ENCODE data around the gene TEX2. TPM values are rescaled to one million over a fixed set of nuclear protein-coding genes. Genes with fewer than 3 reads are reported as not detected.

TEX2 gene
- total RNA-seq: 10 to 100 TPM; 18.4 to 20.4 (median 19.9) TPM

GRCh38 chr17:64263000-64263766 lies at the start of gene TEX2:
TEX2 (minus strand) TSS chr17:64263260; CDS start chr17:64214217, 49,043 bp downstream.
- Mint-ChIP-seq H3K9me3 (no peaks in the 10 kb centered on the region), H3K4me3 (peak within 1 kb of the TSS; percentile 87), H3K36me3 (ENCODE audit: insufficient read depth) (no peaks in the 10 kb centered on the region), H3K27me3 (ENCODE audit: low read depth) (peaks cover 6% of the 10 kb centered on the region), H3K4me1 (ENCODE audit: low read depth) (peaks cover 39% of the 10 kb centered on the region)
- ATAC-seq (peak; percentile 91), DNase-seq (peak; percentile 84)

- Mint-ChIP-seq H3K4me1 (ENCODE audit: low read depth) (no peaks in the 10 kb centered on the region), H3K4me3 (no peak overlapping the region), H3K9me3 (no peaks in the 10 kb centered on the region), H3K27me3 (ENCODE audit: low read depth) (no peaks in the 10 kb centered on the region), H3K36me3 (ENCODE audit: insufficient read depth) (no peaks in the 10 kb centered on the region)
- DNase-seq (no peak), ATAC-seq (no peak)
These were observed 46.6 kb upstream of the TEX2 start for GRCh38 chr17:64309710-64310109.

- no peaks in the 10 kb centered on the region for H3K27me3 Mint-ChIP-seq (ENCODE audit: low read depth)
- no peaks in the 10 kb centered on the region for H3K9me3 Mint-ChIP-seq
- no peaks in the 10 kb centered on the region for H3K4me1 Mint-ChIP-seq (ENCODE audit: low read depth)
- ATAC-seq (no peak), DNase-seq (no peak)
- H3K4me3 Mint-ChIP-seq: no peak overlapping the region
- no peaks in the 10 kb centered on the region for H3K36me3 Mint-ChIP-seq (ENCODE audit: insufficient read depth)
These were observed 46.0 kb upstream of the TEX2 start for GRCh38 chr17:64309021-64309420.

GRCh38 chr17:64306850-64307463 lies 43.9 kb upstream of the TEX2 start:
- peak; percentile 64 for DNase-seq
- Mint-ChIP-seq H3K27me3 (ENCODE audit: low read depth) (no peaks in the 10 kb centered on the region), H3K9me3 (no peaks in the 10 kb centered on the region), H3K4me1 (ENCODE audit: low read depth) (no peaks in the 10 kb centered on the region), H3K4me3 (no peak overlapping the region), H3K36me3 (ENCODE audit: insufficient read depth) (no peaks in the 10 kb centered on the region)
- ATAC-seq: peak in 1 of 2 donors; percentile 62

- Mint-ChIP-seq H3K36me3 (ENCODE audit: insufficient read depth) (no peaks in the 10 kb centered on the region), H3K9me3 (no peaks in the 10 kb centered on the region), H3K4me1 (ENCODE audit: low read depth) (no peaks in the 10 kb centered on the region), H3K4me3 (no peak overlapping the region), H3K27me3 (ENCODE audit: low read depth) (no peaks in the 10 kb centered on the region)
- DNase-seq (no peak), ATAC-seq (no peak)
These were observed 41.5 kb upstream of the TEX2 start for GRCh38 chr17:64304551-64304950.

GRCh38 chr17:64300699-64300965 lies 37.6 kb upstream of the TEX2 start:
- ATAC-seq: no peak
- no peaks in the 10 kb centered on the region for H3K4me1 Mint-ChIP-seq (ENCODE audit: low read depth)
- H3K4me3 Mint-ChIP-seq: no peak overlapping the region
- H3K36me3 Mint-ChIP-seq (ENCODE audit: insufficient read depth): no peaks in the 10 kb centered on the region
- no peak for DNase-seq
- H3K9me3 Mint-ChIP-seq: no peaks in the 10 kb centered on the region
- no peaks in the 10 kb centered on the region for H3K27me3 Mint-ChIP-seq (ENCODE audit: low read depth)

- no peaks in the 10 kb centered on the region for H3K27me3 Mint-ChIP-seq (ENCODE audit: low read depth)
- no peaks in the 10 kb centered on the region for H3K9me3 Mint-ChIP-seq
- no peak overlapping the region for H3K4me3 Mint-ChIP-seq
- H3K4me1 Mint-ChIP-seq (ENCODE audit: low read depth): peaks cover 1% of the 10 kb centered on the region
- H3K36me3 Mint-ChIP-seq (ENCODE audit: insufficient read depth): no peaks in the 10 kb centered on the region
- DNase-seq (no peak), ATAC-seq (no peak)
These were observed 34.5 kb upstream of the TEX2 start for GRCh38 chr17:64297467-64298088.

GRCh38 chr17:64296246-64296645 lies 33.2 kb upstream of the TEX2 start:
- ATAC-seq (no peak), DNase-seq (no peak)
- Mint-ChIP-seq H3K9me3 (peaks cover 3% of the 10 kb centered on the region), H3K4me3 (no peak overlapping the region), H3K36me3 (ENCODE audit: insufficient read depth) (no peaks in the 10 kb centered on the region), H3K27me3 (ENCODE audit: low read depth) (no peaks in the 10 kb centered on the region), H3K4me1 (ENCODE audit: low read depth) (peaks cover 1% of the 10 kb centered on the region)

GRCh38 chr17:64295146-64295545 lies 32.1 kb upstream of the TEX2 start:
- Mint-ChIP-seq H3K9me3 (peaks cover 8% of the 10 kb centered on the region), H3K4me3 (no peak overlapping the region)

GRCh38 chr17:64291268-64291851 lies 28.3 kb upstream of the TEX2 start:
- no peak for DNase-seq
- Mint-ChIP-seq H3K9me3 (peaks cover 8% of the 10 kb centered on the region), H3K4me1 (ENCODE audit: low read depth) (peaks cover 1% of the 10 kb centered on the region), H3K4me3 (no peak overlapping the region), H3K27me3 (ENCODE audit: low read depth) (peaks cover 2% of the 10 kb centered on the region), H3K36me3 (ENCODE audit: insufficient read depth) (no peaks in the 10 kb centered on the region)
- ATAC-seq: no peak

More at GRCh38 chr17:64295146-64295545, 32.1 kb upstream of the TEX2 start:
- no peak for DNase-seq
- Mint-ChIP-seq H3K4me1 (ENCODE audit: low read depth) (peaks cover 1% of the 10 kb centered on the region), H3K36me3 (ENCODE audit: insufficient read depth) (no peaks in the 10 kb centered on the region), H3K27me3 (ENCODE audit: low read depth) (no peaks in the 10 kb centered on the region)
- ATAC-seq: no peak

- ATAC-seq: no peak
- H3K36me3 Mint-ChIP-seq (ENCODE audit: insufficient read depth): no peaks in the 10 kb centered on the region
These were observed 26.7 kb upstream of the TEX2 start for GRCh38 chr17:64289741-64290141.

GRCh38 chr17:64282753-64283080 lies 19.7 kb upstream of the TEX2 start:
- Mint-ChIP-seq H3K4me3 (no peak overlapping the region), H3K36me3 (ENCODE audit: insufficient read depth) (no peaks in the 10 kb centered on the region), H3K9me3 (no peaks in the 10 kb centered on the region), H3K4me1 (ENCODE audit: low read depth) (no peaks in the 10 kb centered on the region), H3K27me3 (ENCODE audit: low read depth) (no peaks in the 10 kb centered on the region)
- no peak for ATAC-seq
- DNase-seq: no peak

More at GRCh38 chr17:64289741-64290141, 26.7 kb upstream of the TEX2 start:
- DNase-seq: no peak
- peaks cover 8% of the 10 kb centered on the region for H3K9me3 Mint-ChIP-seq
- peaks cover 1% of the 10 kb centered on the region for H3K4me1 Mint-ChIP-seq (ENCODE audit: low read depth)
- H3K4me3 Mint-ChIP-seq: no peak overlapping the region
- peaks cover 2% of the 10 kb centered on the region for H3K27me3 Mint-ChIP-seq (ENCODE audit: low read depth)

GRCh38 chr17:64281962-64282752 lies 19.1 kb upstream of the TEX2 start:
- Mint-ChIP-seq H3K9me3 (no peaks in the 10 kb centered on the region), H3K4me1 (ENCODE audit: low read depth) (no peaks in the 10 kb centered on the region), H3K4me3 (no peak overlapping the region), H3K36me3 (ENCODE audit: insufficient read depth) (no peaks in the 10 kb centered on the region), H3K27me3 (ENCODE audit: low read depth) (no peaks in the 10 kb centered on the region)
- DNase-seq: peak; percentile 30
- ATAC-seq: peak; percentile 14 to 48

GRCh38 chr17:64278614-64279013 lies 15.6 kb upstream of the TEX2 start:
- DNase-seq (no peak), ATAC-seq (no peak)
- no peaks in the 10 kb centered on the region for H3K27me3 Mint-ChIP-seq (ENCODE audit: low read depth)
- H3K36me3 Mint-ChIP-seq (ENCODE audit: insufficient read depth): no peaks in the 10 kb centered on the region
- H3K4me3 Mint-ChIP-seq: no peak overlapping the region
- no peaks in the 10 kb centered on the region for H3K9me3 Mint-ChIP-seq
- no peaks in the 10 kb centered on the region for H3K4me1 Mint-ChIP-seq (ENCODE audit: low read depth)

All from activated T-cell treated with anti-CD3 and anti-CD28 coated beads, Interleukin-2, amount 50 U/mL, for 4 hours (primary cell).